ACC112 (cell line): Measurements from ENCODE around the gene CHCHD2.
"Not testable (repeated sequence)": the region's sequence is repeated elsewhere in the genome, so short reads cannot be mapped to it uniquely, and the experiment has no call there.

ENCODE experiments used
- H2AFZ ChIP-seq: fragments of 200-600 bp; sonication (generic); one replicate; pipeline ENCODE4 v1.6.0; 2017; ENCODE audit warnings: antibody characterized with exemption, low read length; ENCODE audit not compliant: unreplicated experiment
- H3K27ac ChIP-seq: fragments of 200-600 bp; sonication (generic); 2 replicates; pipeline ENCODE4 v1.5.1; 2014; ENCODE audit warnings: low read depth, mild to moderate bottlenecking, antibody characterized with exemption, low read length, moderate library complexity
- H3K27me3 ChIP-seq: fragments of 200-600 bp; sonication (generic); 2 replicates; pipeline ENCODE4 v1.6.1; 2014; ENCODE audit warnings: mild to moderate bottlenecking, antibody characterized with exemption, low read length, moderate library complexity, mixed read lengths; ENCODE audit not compliant: insufficient read depth
- H3K36me3 ChIP-seq: fragments of 200-600 bp; sonication (generic); 2 replicates; pipeline ENCODE4 v1.6.1; 2016; ENCODE audit warnings: mild to moderate bottlenecking, antibody characterized with exemption, low read length, moderate library complexity, mixed read lengths; ENCODE audit not compliant: insufficient read depth
- H3K4me1 ChIP-seq: fragments of 200-600 bp; sonication (generic); one replicate; pipeline ENCODE4 v1.6.1; 2016; ENCODE audit warnings: low read length, mixed read lengths; ENCODE audit not compliant: insufficient read depth, unreplicated experiment, control insufficient read depth
- H3K4me3 ChIP-seq: fragments of 200-600 bp; sonication (generic); 2 replicates; pipeline ENCODE4 v1.5.1; 2014; ENCODE audit warnings: mild to moderate bottlenecking, low read depth, low read length
- H3K79me2 ChIP-seq: fragments of 200-600 bp; sonication (generic); one replicate; pipeline ENCODE4 v1.6.0; 2016; ENCODE audit warnings: low read length; ENCODE audit not compliant: control insufficient read depth, unreplicated experiment, insufficient read depth

Gene CHCHD2, protein sequence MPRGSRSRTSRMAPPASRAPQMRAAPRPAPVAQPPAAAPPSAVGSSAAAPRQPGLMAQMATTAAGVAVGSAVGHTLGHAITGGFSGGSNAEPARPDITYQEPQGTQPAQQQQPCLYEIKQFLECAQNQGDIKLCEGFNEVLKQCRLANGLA

DNA sequence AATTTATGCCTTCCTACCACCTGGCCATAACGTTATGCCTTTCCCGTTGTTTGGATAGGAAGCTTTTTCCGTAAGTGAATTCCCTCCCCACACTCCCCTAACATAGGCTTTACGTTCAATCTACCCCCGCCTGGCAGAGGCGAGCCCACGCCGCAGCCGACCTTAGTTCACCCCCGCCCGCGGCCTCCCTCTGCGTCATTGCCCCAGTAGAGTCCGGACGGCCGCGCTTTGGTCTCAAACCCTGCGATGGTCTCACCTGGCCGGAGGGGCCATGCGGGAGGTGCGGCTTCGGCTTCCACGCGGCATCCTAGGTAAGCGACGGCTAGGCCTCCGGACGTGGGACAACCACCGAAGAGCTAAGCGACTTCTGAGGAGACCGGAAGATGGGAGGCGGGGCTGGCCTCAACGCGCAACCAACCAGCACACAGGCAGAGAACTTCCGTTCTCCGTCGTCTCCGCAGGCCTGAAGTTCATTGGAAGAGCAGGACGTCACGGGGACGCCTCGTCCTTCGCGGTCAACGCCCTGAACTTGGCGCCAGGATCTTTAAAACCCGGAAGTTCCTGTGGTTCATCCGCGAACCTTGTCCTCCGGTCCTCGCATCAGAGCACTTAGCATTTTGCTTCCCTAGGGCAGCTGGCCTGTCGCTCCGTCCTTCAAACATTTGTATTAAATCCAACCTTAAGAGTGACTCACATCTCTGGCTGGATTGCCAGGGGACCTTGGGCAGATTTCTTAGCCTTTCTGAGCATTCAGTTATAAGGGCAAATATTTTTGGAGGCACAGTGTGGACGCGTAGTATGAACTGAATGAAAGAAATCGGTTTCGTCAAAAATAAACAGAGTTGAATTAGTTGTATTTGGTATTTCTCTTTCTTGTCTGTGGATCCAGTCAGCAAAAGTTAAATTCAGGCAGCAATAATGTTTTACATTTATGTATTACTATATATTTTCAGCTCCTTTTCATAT lies at the start of gene CHCHD2:
Gene CHCHD2, minus strand, starts transcription at position 369 of the 966 bp plus-strand sequence. Its CDS starts 63 bp downstream, at position 306.
- Histone ChIP-seq H2AFZ (peak within 1 kb of the TSS; percentile 98), H3K27ac (peak within 1 kb of the TSS; percentile 82)

DNA sequence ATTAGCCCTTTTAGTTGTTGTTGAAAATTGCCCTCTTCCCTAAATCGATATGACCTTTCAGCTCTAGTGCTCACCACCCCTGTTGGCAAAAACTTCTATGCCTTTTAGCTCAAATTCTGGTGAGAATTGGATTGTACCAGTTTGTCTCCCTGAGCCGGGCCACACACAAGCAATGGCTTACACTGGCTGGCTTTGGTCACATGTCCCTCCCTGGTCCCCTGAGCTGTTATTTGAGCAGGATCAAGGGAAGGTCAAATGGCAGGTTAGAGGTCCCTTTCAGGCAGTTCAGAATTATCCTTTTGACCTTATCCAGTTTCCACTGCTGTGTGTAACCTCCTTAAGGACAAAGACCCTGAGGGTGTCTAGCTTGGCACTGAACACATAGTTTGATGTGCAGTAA lies 24.8 kb upstream of the CHCHD2 start:
- not testable (repeated sequence) for H3K36me3 ChIP-seq, H3K79me2 ChIP-seq, H2AFZ ChIP-seq, H3K4me3 ChIP-seq, H3K27me3 ChIP-seq, H3K4me1 ChIP-seq, H3K27ac ChIP-seq

More for the DNA sequence above, at the start of gene CHCHD2:
- Histone ChIP-seq H3K79me2 (peaks cover 32% of the 10 kb centered on the region), H3K4me1 (peaks cover 3% of the 10 kb centered on the region), H3K4me3 (peak within 1 kb of the TSS; percentile 98), H3K27me3 (no peaks in the 10 kb centered on the region), H3K36me3 (peaks cover 10% of the 10 kb centered on the region; the same call in 1 of the 2 replicates)

DNA sequence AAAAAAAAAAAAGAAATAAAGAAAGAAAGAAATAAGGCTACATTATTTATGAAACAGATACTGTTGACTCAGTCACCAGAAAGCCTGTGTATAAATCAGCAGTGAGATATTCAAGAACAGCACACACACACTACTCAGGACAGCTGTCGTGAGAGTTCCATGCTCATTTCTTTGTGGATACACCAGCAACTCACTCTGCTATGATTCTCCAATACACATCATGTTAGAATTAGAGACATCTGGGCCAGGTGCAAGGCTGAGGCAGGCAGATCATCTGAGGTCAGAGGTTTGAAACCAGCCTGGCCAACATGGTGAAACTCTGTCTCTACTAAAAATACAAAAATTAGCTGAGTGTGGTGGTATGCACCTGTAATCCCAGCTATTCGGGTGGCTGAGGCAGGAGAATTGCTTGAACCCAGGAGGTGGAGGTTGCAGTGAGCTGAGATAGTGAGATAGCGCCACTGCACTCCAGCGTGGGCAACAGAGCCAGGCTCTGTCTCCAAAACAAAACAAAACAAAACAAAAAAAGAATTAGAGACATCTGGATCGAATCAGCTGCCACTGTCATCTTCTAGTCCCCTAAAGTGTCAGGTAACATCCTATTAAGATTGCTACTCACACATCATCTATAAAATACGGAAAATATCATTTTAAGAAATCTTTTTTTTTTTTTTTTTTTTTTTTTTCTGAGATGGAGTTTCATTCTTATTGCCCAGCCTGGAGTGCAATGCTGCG lies 21.1 kb upstream of the CHCHD2 start:
- Histone ChIP-seq H2AFZ (no peak overlapping the region), H3K36me3 (no peaks in the 10 kb centered on the region), H3K79me2 (no peaks in the 10 kb centered on the region), H3K4me1 (no peaks in the 10 kb centered on the region), H3K27me3 (no peaks in the 10 kb centered on the region), H3K27ac (no peak overlapping the region), H3K4me3 (no peak overlapping the region)

DNA sequence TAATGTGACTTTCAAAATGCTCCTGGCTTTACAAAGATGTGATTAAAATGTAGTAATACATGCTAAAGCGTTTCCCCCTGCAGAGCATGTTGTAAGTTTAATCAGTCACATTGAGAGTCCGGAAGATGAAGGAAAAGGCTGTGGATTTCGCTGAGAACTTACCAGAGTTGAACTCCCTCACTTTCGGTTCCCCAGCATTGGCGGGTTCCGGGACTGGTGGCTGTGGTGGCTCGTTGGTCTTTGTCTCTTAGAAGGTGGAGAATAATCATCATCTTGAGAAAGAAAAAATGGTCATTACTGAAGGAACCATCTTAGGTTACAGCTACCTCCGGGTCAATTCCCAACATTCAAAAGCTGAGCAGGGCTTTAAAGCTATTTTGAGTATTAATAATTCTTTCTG lies 19.6 kb upstream of the CHCHD2 start:
- no peak overlapping the region for H3K4me3 ChIP-seq
- H3K79me2 ChIP-seq: no peaks in the 10 kb centered on the region
- no peaks in the 10 kb centered on the region for H3K36me3 ChIP-seq
- H2AFZ ChIP-seq: no peak overlapping the region
- H3K27me3 ChIP-seq: no peaks in the 10 kb centered on the region
- no peaks in the 10 kb centered on the region for H3K4me1 ChIP-seq
- no peak overlapping the region for H3K27ac ChIP-seq

DNA sequence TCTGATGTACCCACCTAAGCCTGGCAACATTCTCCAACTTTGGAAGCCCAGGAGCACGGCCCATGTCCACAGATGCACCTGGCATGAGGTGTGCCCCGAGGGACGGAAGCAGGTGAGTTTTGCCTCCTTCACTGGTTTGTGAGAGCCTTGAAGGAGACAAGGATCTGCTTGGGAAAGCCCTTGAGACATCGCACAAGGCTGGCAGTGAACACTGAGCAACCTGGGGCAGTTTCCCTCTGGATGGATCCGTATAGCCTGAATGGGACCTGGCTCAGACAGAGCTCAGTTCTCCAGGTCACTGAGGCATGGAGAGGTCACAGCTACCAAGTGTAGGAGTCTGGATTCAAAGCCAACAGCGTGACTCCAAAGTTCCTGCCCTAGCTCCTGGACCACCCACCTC lies 18.7 kb upstream of the CHCHD2 start:
- Histone ChIP-seq H3K36me3 (no peaks in the 10 kb centered on the region), H3K4me3 (no peak overlapping the region), H3K4me1 (no peaks in the 10 kb centered on the region), H2AFZ (no peak overlapping the region), H3K79me2 (no peaks in the 10 kb centered on the region), H3K27me3 (no peaks in the 10 kb centered on the region), H3K27ac (no peak overlapping the region)

DNA sequence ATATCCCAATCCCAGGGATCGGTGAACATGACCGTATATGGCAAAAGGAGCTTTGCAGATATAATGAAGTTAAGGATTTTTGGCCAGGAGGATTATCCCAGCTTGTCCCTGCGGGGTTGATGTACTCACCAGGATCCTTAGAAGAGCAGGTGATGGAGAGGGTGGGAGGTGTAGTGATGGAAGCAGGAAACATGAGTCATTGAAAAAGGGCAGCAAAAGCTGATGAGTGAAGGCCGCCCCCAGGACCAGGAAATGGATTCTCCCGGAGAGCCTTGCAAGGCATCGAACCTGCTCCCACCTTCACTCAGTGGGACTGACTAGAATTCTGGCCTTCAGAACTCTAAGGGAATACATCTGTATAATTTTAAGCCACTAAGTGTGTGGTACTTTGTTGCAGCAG lies 15.2 kb upstream of the CHCHD2 start:
- no peak overlapping the region for H3K4me3 ChIP-seq
- H3K27ac ChIP-seq: no peak overlapping the region
- no peaks in the 10 kb centered on the region for H3K36me3 ChIP-seq
- H3K27me3 ChIP-seq: peaks cover 16% of the 10 kb centered on the region
- H3K4me1 ChIP-seq: no peaks in the 10 kb centered on the region
- H3K79me2 ChIP-seq: no peaks in the 10 kb centered on the region
- no peak overlapping the region for H2AFZ ChIP-seq

DNA sequence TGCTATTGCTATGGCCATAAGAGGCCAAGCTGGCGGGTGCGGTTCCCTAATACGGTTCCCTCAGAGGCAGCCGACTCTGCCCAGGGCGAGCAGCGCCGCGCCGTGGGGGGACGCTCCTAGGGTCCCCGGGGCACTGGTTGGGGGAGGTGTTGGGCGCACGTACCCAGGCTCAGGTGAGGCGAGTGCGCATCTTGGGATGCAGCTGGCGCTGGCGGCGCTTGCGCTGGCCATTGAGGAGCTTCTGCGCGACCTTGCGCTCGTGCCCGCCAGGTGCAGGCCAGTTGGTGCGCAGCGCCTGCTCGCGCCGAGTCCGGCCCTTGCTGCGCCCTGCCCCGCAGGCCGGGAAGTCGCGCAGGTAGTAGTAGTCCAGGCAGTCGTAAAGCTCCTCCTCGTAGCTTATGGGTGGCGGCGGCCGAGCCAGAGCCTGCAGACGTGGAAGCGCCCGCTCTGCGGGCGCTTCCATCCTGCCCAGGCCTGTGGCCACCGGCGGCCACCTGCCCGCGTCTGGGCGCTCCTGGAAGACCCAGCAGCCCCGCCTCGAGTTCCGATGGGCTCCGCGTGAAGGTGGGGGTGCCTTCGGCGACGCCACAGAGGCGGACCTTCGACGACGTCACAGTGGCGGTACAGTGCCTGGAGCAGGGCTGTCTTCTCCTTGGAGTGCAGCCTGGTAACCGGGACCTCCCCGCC lies 9.7 kb upstream of the CHCHD2 start, which contains the start of gene NUPR2:
Gene NUPR2, minus strand, starts transcription at position 566 of the 687 bp plus-strand sequence. Its CDS starts 103 bp downstream, at position 463.
- peaks cover 30% of the 10 kb centered on the region for H3K27me3 ChIP-seq
- H3K36me3 ChIP-seq: no peaks in the 10 kb centered on the region
- H3K4me3 ChIP-seq: no peak within 1 kb of the TSS
- H3K27ac ChIP-seq: no peak within 1 kb of the TSS
- no peak within 1 kb of the TSS for H2AFZ ChIP-seq
- H3K79me2 ChIP-seq: no peaks in the 10 kb centered on the region
- H3K4me1 ChIP-seq: no peaks in the 10 kb centered on the region

DNA sequence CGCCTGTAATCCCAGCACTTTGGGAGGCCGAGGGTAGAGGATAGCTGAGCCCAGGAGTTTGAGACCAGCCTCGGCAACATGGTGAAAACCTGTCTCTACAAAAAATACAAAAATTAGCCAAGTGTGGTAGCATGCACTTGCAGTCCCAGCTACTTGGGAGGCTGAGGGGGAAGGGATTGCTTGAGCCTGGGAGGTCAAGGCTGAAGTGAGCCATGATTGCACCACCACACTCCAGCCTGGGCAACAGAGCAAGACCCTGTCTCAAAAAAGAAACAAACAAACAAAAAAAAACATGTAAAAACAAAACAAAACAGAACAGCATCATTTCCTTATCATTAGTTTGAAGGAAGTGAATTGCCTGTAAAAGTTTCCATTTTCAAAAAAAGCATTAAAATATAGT lies 6.0 kb upstream of the CHCHD2 start:
- H3K4me3 ChIP-seq, H3K36me3 ChIP-seq, H3K4me1 ChIP-seq, H3K79me2 ChIP-seq, H2AFZ ChIP-seq, H3K27ac ChIP-seq: not testable (repeated sequence)
- H3K27me3 ChIP-seq: peaks cover 22% of the 10 kb centered on the region

DNA sequence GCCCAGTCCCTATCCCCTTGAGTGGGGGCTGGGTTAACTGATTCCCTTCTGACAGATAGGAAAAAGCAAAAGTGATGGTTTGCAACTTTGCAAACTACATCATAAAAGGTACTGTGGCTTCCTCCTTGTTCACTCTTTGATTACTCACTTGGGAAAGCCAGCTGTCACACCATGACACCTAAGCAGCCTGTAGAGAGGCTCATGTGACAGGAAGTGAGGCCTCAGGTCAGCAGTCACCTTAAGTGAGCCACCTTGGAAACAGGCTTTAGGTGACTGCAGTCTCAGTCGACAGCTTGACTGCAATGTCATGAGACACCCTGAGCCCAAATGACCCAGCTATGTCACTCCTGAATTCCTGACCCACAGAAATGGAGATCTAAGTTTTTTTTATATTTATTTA lies 4.3 kb upstream of the CHCHD2 start:
- Histone ChIP-seq H3K79me2 (peaks cover 7% of the 10 kb centered on the region), H3K36me3 (no peaks in the 10 kb centered on the region), H3K27ac (no peak overlapping the region), H3K4me3 (no peak overlapping the region), H2AFZ (no peak overlapping the region), H3K27me3 (peaks cover 6% of the 10 kb centered on the region; the same call in 1 of the 2 replicates), H3K4me1 (no peaks in the 10 kb centered on the region)

DNA sequence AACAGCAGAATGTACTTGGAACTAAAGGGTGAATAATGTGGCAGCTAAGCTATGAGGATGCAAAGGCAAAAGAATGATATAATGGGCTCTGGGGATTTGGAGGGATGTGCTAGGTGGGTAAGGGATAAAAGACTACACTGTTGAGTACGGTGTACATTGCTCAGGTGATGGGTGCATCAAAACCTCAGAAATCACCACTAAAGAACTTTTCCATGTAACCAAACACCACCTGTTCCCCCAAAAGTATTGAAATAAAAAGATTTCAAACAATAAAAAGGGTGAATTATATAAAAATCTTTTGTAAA lies 1.6 kb upstream of the CHCHD2 start:
- H3K79me2 ChIP-seq: peaks cover 31% of the 10 kb centered on the region
- no peak overlapping the region for H2AFZ ChIP-seq
- H3K27me3 ChIP-seq: no peaks in the 10 kb centered on the region
- H3K4me3 ChIP-seq: no peak overlapping the region
- no peak overlapping the region for H3K27ac ChIP-seq
- peaks cover 3% of the 10 kb centered on the region for H3K4me1 ChIP-seq
- peaks cover 4% of the 10 kb centered on the region; the same call in 1 of the 2 replicates for H3K36me3 ChIP-seq
